Small intestine (tissue), 7 donors: ENCODE results near the gene PFKM. TPM values are rescaled to one million over a fixed set of nuclear protein-coding genes. Genes with fewer than 3 reads are reported as not detected.

Experiments used
- DNase-seq, 2 donors: peaks; one replicate each; pipeline versions ENCODE4 v3.0.0 to v3.0.0-alpha.2; 2013
- FAIRE-seq: peaks from 2 replicates; lab custom pipeline; 2012; peaks lifted over from hg19 to GRCh38; lab: Jason Lieb, UNC
- H3K27ac ChIP-seq, 3 donors: one replicate each; pipeline ENCODE4 v1.5.1; 2013; ENCODE audit warnings: low read length in 2 of 3, mild to moderate bottlenecking in 2 of 3, control low read depth in 1 of 3, inconsistent platforms in 1 of 3, low read depth in 1 of 3, moderate library complexity in 1 of 3
- H3K27me3 ChIP-seq, 3 donors: one replicate each; pipeline ENCODE4 v1.6.1; 2013; ENCODE audit warnings: low read length in 3 of 3, inconsistent platforms in 1 of 3; ENCODE audit not compliant: control insufficient read depth in 3 of 3, insufficient read depth in 3 of 3
- H3K36me3 ChIP-seq, 3 donors: one replicate each; pipeline ENCODE4 v1.6.1; 2013; ENCODE audit warnings: low read length in 3 of 3, inconsistent platforms in 1 of 3, low read depth in 1 of 3, mild to moderate bottlenecking in 1 of 3, moderate library complexity in 1 of 3; ENCODE audit not compliant: control insufficient read depth in 3 of 3, insufficient read depth in 2 of 3
- H3K4me1 ChIP-seq, 3 donors: one replicate each; pipeline ENCODE4 v1.6.1; 2013; ENCODE audit warnings: low read length in 2 of 3, inconsistent platforms in 1 of 3, low read depth in 1 of 3, mild to moderate bottlenecking in 1 of 3, moderate library complexity in 1 of 3; ENCODE audit not compliant: control insufficient read depth in 3 of 3, insufficient read depth in 2 of 3
- H3K4me3 ChIP-seq, 3 donors: one replicate each; pipeline ENCODE4 v1.5.1; 2013; ENCODE audit warnings: low read length in 3 of 3, control low read depth in 1 of 3, inconsistent platforms in 1 of 3, low read depth in 1 of 3, mild to moderate bottlenecking in 1 of 3, moderate library complexity in 1 of 3
- H3K9me3 ChIP-seq, 2 donors: one replicate each; pipeline ENCODE4 v1.6.1; 2013; ENCODE audit warnings: low read depth in 1 of 2, low read length in 1 of 2; ENCODE audit not compliant: control insufficient read depth in 2 of 2, insufficient read depth in 1 of 2
- WGBS, 3 donors: extraction: QIAGEN DNeasy Blood & Tissue Kit; methylation state at CpG; one replicate each; pipeline ENCODE4 v1.1.7; 2013; 5-methylcytosine and 5-hydroxymethylcytosine counted together
- polyA plus RNA-seq, 4 donors: library from polyadenylated mRNA; stranded (reverse) in 3 of 4; unstranded in 1 of 4; fragments of 200-250 nt in 3 of 4; fragments of 120-200 nt in 1 of 4; gene quantifications; one replicate each; pipeline versions ENCODE4 v1.2.1 to v1.2.3, GENCODE V29; 2013
- donor health status: healthy with polysubstance abuse.
- donor health status: control.
- donor health status: control.
- donor health status: Bipolar disorder and iron deficiency.
- donor health status: healthy.

The PFKM gene
- polyA plus RNA-seq, 4 donors: 11.3 to 34.3 (median 21.2) TPM

DNA sequence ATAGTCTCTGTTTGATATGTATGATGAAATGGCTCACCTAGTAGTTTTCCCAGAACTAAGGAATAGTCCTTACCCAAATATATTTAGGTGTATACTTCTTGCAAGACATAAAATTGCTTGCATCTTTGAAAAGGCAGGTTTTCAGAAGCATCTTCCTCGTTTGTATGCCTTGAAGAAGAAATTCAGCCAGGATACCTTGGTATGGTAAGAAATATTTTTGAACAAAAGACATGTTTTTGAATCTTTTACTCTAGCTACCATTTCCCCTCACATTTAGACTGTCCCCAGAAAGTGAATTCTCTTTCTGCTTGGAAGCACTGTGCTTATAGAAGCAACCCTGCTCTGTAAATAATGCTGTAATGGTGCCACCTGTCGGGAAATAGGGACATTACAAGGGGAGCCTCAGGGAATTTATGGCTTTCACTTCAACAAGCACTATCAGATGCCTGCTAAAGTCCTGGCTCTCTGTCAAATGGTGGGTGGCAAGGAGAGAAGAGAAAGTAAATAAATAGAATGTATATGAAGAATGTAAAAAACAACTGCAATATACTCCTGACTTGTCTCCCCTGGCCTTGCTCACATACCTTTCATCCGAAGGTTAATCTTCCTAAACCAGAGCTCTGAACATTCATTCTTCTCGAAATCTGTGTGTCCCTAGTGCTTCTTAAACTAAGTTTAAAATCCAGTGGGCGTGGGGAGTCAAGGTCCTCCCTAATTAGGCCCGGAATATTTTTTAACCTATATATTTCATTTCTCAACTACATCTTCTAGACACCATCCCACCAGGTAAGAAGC, 70.4 kb downstream of the PFKM start:
- Histone ChIP-seq H3K27ac (no peak overlapping the region), H3K4me3 (no peak overlapping the region), H3K9me3 (no peaks in the 10 kb centered on the region), H3K36me3 (no peaks in the 10 kb centered on the region), H3K4me1 (peaks cover 0 to 5% (median 0%) of the 10 kb centered on the region in 3 donors), H3K27me3 (peaks cover 0 to 21% (median 0%) of the 10 kb centered on the region in 3 donors)
- 19 to 36% (median 19%) methylated on average over 6 of the region's 6 CpGs for WGBS, 3 donors
- DNase-seq (peak; percentile 90 to 94), FAIRE-seq (no peak)

DNA sequence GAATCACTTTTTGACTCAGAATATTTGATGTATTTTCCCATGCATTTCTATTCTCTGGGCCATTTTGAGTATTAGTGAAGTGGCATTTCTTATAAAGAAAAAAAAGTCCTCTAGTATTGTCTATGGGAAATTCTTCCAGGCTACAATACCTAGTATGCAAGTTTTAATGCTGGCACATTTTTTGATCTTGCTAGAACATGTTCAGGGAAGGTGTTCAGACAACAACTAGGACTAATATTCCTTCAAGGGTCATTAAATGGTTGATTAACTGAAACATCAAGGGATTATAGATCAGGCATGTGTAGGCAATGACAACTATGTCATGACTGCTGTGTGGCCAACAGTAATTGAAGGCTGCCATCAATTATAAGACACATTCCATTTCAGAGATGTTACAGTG, 71.9 kb downstream of the PFKM start:
- no peak for FAIRE-seq
- DNase-seq: no peak
- Histone ChIP-seq H3K4me3 (no peak overlapping the region), H3K27me3 (peaks cover 0 to 6% (median 0%) of the 10 kb centered on the region in 3 donors), H3K36me3 (no peaks in the 10 kb centered on the region), H3K27ac (no peak overlapping the region), H3K9me3 (no peaks in the 10 kb centered on the region), H3K4me1 (peaks cover 0 to 5% (median 0%) of the 10 kb centered on the region in 3 donors)

DNA sequence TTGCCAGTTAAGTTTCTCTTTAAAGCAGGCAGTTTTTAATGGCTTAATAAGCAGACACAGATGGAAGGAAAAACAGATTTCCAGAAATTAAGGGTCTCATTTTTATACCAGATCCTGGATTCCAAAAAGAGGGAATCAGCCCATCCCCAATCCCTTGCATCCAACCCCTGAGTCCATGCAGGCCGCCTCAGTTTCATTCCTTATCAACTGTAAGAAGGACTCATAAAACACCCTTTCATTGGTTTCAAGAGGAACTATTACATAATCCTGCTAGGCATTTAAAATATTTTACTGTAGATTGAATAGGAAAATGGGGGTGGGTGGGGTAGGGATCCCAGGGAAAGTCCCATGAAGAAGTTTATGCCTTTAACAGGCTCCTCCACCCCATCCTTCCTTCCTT, 73.7 kb downstream of the PFKM start:
- Histone ChIP-seq H3K27me3 (no peaks in the 10 kb centered on the region), H3K36me3 (no peaks in the 10 kb centered on the region), H3K4me3 (no peak overlapping the region), H3K27ac (no peak overlapping the region), H3K9me3 (no peaks in the 10 kb centered on the region), H3K4me1 (peaks cover 0 to 10% (median 3%) of the 10 kb centered on the region in 3 donors)
- whole genome bisulfite sequencing, 3 donors: 32 to 57% (median 57%) methylated on average over 1 of the region's 1 CpG
- DNase-seq (no peak), FAIRE-seq (no peak)

DNA sequence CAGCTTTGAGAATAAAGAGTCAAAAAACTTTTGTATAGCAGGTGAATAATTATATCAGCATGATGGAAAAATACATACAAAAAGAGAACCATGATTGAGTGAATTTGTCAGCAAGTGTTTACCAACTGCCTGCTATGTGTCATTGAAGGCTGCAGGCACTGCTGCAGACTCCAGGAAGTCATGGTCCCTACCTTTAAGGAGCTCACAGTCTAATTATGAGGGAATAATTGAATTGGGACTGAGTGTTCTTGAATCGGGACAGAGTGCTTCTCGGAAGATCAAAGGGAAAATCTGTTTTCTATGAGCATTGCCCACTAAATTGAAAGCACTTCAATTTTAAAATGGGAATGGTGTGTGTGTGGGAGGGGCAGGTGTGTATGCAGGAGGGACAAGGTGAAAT, 74.5 kb downstream of the PFKM start:
- H3K4me1 ChIP-seq: peaks cover 0 to 10% (median 3%) of the 10 kb centered on the region in 3 donors
- 40 to 71% (median 61%) methylated on average over 2 of the region's 2 CpGs for WGBS, 3 donors
- FAIRE-seq: no peak
- no peaks in the 10 kb centered on the region for H3K9me3 ChIP-seq
- no peak overlapping the region for H3K4me3 ChIP-seq
- H3K27me3 ChIP-seq: no peaks in the 10 kb centered on the region
- H3K27ac ChIP-seq: no peak overlapping the region
- DNase-seq: no peak
- no peaks in the 10 kb centered on the region for H3K36me3 ChIP-seq

DNA sequence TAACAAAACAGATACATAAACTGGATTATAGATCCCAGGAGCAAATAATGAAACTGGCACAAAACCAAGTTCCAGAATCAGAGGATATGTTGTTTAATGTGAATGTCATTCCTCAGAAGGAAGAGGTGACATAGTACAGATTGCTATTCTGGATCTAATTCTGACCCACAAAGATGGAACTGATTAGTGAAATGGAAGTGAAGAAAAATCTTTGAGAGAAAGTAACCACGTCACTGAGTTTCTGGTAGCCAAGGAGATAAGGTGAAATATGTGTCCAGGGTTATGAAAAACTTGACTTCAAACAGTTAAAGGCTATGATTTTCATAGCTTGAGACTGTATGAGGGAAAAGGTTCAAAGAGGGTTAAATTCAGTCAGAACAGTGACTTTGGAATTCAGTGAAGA, 75.6 kb downstream of the PFKM start:
- Histone ChIP-seq H3K27me3 (no peaks in the 10 kb centered on the region), H3K4me1 (peaks cover 0 to 19% (median 8%) of the 10 kb centered on the region in 3 donors), H3K9me3 (no peaks in the 10 kb centered on the region), H3K27ac (no peak overlapping the region), H3K36me3 (no peaks in the 10 kb centered on the region), H3K4me3 (no peak overlapping the region)
- FAIRE-seq (no peak), DNase-seq (no peak)
- WGBS, 3 donors: 65 to 84% (median 69%) methylated on average over 1 of the region's 1 CpG

Other genes with a start within 250 kb of the PFKM start
- gene VDR, start 214.4 kb upstream of the PFKM start, polyA plus RNA-seq: 10 to 100 TPM; 16.6 to 61.0 (median 41.9) TPM
- gene TMEM106C, start 155.8 kb upstream of the PFKM start, polyA plus RNA-seq: 100 to 1,000 TPM; 140 to 234 (median 177) TPM
- gene COL2A1, start 114.9 kb upstream of the PFKM start, polyA plus RNA-seq: 10 to 100 TPM in 1 of 4 donors, under 1 TPM in 1, not detected in 2; 0.19 to 65.7 TPM
- 10 to 100 TPM in 1 of 4 donors, 1 to 10 TPM in 3; 2.5 to 11.7 (median 4.1) TPM for gene SENP1, start 13.3 kb upstream of the PFKM start, polyA plus RNA-seq
- 10 to 100 TPM; 17.6 to 29.6 (median 24.0) TPM for gene ASB8, start 38.2 kb downstream of the PFKM start, polyA plus RNA-seq
- gene CCDC184, start 64.3 kb downstream of the PFKM start, polyA plus RNA-seq: 1 to 10 TPM in 1 of 4 donors, under 1 TPM in 1, not detected in 2; 0.27 to 2.1 TPM
- under 1 TPM in 1 of 4 donors, not detected in 3; 0.49 TPM for gene OR10AD1, start 83.9 kb downstream of the PFKM start, polyA plus RNA-seq
- gene ZNF641, start 231.6 kb downstream of the PFKM start, polyA plus RNA-seq: 10 to 100 TPM in 1 of 4 donors, 1 to 10 TPM in 3; 4.0 to 17.8 (median 4.6) TPM